ENCODE data around the gene PMEPA1. TPM values are rescaled to one million over a fixed set of nuclear protein-coding genes. Genes with fewer than 3 reads are reported as not detected.

PMEPA1 gene
- total and polyA plus RNA-seq, 2 experiments from 2014 or later, result 7.3 to 15.4 TPM

DNA sequence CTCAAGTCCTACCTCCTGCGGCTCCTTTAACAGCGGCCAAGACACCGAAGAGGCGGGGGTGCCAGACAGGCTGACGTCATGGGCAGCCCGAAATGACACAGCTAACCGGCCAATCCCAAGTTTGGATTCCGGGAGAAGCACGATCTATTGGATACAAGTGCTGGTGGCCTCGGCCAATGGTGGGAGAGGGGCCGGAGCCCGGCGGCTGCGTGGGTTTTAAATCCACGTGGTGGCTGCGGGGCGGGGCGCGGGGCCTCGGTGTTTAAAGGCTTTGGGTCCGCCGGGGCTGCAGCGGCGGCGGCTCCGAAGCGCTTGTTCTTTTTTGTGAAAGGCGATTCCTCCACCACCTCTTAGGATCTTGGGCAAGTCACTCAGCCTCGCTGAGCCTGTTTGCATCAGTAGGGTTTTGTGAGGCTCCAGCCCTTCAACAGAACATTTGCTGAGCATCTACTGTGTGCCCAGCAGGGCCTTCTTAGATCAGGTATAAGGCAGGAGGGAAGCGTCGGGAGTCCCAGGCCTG is 8.7 kb upstream of the PMEPA1 start:
- Histone ChIP-seq H3K27ac (ENCODE audit: low read depth) (no peak overlapping the region), H3K36me3 (ENCODE audit: insufficient read depth) (no peaks in the 10 kb centered on the region), H3K4me3 (peak overlapping the region; percentile 49), H3F3A (replicated peaks; ENCODE audit: low read depth) (no peaks in the 10 kb centered on the region), H3K4me1 (ENCODE audit: insufficient read depth) (peaks cover 4% of the 10 kb centered on the region; the same call in 1 of the 2 replicates), H3K79me2 (replicated peaks; ENCODE audit: insufficient read depth) (no peaks in the 10 kb centered on the region), H3K27me3 (ENCODE audit: insufficient read depth) (peaks cover 4% of the 10 kb centered on the region; the same call in 1 of the 2 replicates), H3K4me2 (peak overlapping the region; percentile 74), H3K9me2 (ENCODE audit: insufficient read depth) (no peaks in the 10 kb centered on the region), H4K20me1 (replicated peaks; ENCODE audit: insufficient read depth) (no peaks in the 10 kb centered on the region), H2AFZ (peak overlapping the region; percentile 60)
- peak overlapping the region; percentile 56; the same call in 1 of the 2 replicates for H3K27ac Mint-ChIP-seq
- no peaks in the 10 kb centered on the region for H3K36me3 Mint-ChIP-seq (ENCODE audit: low read depth)
- peak; percentile 97 for ATAC-seq
- peaks cover 8% of the 10 kb centered on the region for H3K27me3 Mint-ChIP-seq (ENCODE audit: insufficient read depth, low read depth, poor library complexity)
- H3K9me3 Mint-ChIP-seq, result no peaks in the 10 kb centered on the region
- H3K4me1 Mint-ChIP-seq, result peaks cover 20% of the 10 kb centered on the region
- peak; percentile 98 for DNase-seq (ENCODE audit: low spot score)
- TF ChIP-seq, protein P1, sequence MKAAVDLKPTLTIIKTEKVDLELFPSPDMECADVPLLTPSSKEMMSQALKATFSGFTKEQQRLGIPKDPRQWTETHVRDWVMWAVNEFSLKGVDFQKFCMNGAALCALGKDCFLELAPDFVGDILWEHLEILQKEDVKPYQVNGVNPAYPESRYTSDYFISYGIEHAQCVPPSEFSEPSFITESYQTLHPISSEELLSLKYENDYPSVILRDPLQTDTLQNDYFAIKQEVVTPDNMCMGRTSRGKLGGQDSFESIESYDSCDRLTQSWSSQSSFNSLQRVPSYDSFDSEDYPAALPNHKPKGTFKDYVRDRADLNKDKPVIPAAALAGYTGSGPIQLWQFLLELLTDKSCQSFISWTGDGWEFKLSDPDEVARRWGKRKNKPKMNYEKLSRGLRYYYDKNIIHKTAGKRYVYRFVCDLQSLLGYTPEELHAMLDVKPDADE (IDR thresholded peaks at IDR 0.05), result no peak
- TF ChIP-seq, protein P2, sequence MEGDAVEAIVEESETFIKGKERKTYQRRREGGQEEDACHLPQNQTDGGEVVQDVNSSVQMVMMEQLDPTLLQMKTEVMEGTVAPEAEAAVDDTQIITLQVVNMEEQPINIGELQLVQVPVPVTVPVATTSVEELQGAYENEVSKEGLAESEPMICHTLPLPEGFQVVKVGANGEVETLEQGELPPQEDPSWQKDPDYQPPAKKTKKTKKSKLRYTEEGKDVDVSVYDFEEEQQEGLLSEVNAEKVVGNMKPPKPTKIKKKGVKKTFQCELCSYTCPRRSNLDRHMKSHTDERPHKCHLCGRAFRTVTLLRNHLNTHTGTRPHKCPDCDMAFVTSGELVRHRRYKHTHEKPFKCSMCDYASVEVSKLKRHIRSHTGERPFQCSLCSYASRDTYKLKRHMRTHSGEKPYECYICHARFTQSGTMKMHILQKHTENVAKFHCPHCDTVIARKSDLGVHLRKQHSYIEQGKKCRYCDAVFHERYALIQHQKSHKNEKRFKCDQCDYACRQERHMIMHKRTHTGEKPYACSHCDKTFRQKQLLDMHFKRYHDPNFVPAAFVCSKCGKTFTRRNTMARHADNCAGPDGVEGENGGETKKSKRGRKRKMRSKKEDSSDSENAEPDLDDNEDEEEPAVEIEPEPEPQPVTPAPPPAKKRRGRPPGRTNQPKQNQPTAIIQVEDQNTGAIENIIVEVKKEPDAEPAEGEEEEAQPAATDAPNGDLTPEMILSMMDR (conservative IDR thresholded peaks at IDR 0.05; ENCODE audit: low read depth in 2 of 2), result no peak
- no peak for TF ChIP-seq NANOG (IDR thresholded peaks at IDR 0.05; ENCODE audit: borderline replicate concordance)
- TF ChIP-seq EZH2phosphoT487 (IDR thresholded peaks at IDR 0.05; ENCODE audit: unreplicated experiment), result no peak
- no peak for TF ChIP-seq ZNF331 (CRISPR knock-in tag; IDR thresholded peaks at IDR 0.05; ENCODE audit: low read depth)
- peak; percentile 94 for TF ChIP-seq CREB1 (CRISPR knock-in tag; IDR thresholded peaks at IDR 0.05; ENCODE audit: low read depth)
- H3K4me3 Mint-ChIP-seq, result peak overlapping the region; percentile 80

DNA sequence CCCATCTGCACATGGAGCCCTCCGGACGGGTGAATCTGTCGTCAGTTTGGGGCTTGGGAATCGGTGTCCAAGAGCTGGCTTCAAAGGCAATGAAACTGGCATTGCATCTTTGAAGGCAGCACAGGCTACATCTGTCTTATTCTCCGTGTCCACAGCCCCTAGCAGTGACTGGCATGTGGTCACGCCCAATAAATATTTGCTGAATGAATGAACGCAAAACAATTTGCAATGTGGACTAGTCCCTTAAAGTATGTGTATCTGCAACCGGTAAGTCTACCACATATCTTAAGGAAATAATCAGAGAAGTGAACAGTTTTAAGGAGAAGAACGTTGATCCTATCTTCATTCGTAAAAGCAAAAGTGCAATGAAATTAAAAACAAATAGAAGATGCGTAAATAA is 8.0 kb upstream of the PMEPA1 start:
- DNase-seq (ENCODE audit: low spot score), result no peak
- no peak overlapping the region for H2AFZ ChIP-seq
- TF ChIP-seq ZNF114 (CRISPR knock-in tag; IDR thresholded peaks at IDR 0.05), result no peak
- TF ChIP-seq EZH2phosphoT487 (IDR thresholded peaks at IDR 0.05; ENCODE audit: unreplicated experiment), result no peak
- no peak for TF ChIP-seq EZH2 (IDR thresholded peaks at IDR 0.05; ENCODE audit: low read depth, unreplicated experiment)
- TF ChIP-seq POLR2AphosphoS5 (IDR thresholded peaks at IDR 0.05; ENCODE audit: low read depth), result no peak
- no peak for TF ChIP-seq NANOG (IDR thresholded peaks at IDR 0.05; ENCODE audit: borderline replicate concordance)
- TF ChIP-seq, protein P2 (conservative IDR thresholded peaks at IDR 0.05; ENCODE audit: low read depth in 2 of 2), result no peak

More for the DNA sequence above, 8.0 kb upstream of the PMEPA1 start:
- Histone ChIP-seq H3K27ac (ENCODE audit: low read depth) (no peak overlapping the region), H3K9me2 (ENCODE audit: insufficient read depth) (no peaks in the 10 kb centered on the region), H3K36me3 (ENCODE audit: insufficient read depth) (no peaks in the 10 kb centered on the region), H3K4me3 (no peak overlapping the region), H3K4me2 (no peak overlapping the region), H4K20me1 (replicated peaks; ENCODE audit: insufficient read depth) (no peaks in the 10 kb centered on the region), H3K4me1 (ENCODE audit: insufficient read depth) (peaks cover 4% of the 10 kb centered on the region; the same call in 1 of the 2 replicates), H3K27me3 (ENCODE audit: insufficient read depth) (peaks cover 4% of the 10 kb centered on the region; the same call in 1 of the 2 replicates), H3K79me2 (replicated peaks; ENCODE audit: insufficient read depth) (no peaks in the 10 kb centered on the region), H3F3A (replicated peaks; ENCODE audit: low read depth) (no peaks in the 10 kb centered on the region)
- Mint-ChIP-seq H3K9me3 (no peaks in the 10 kb centered on the region), H3K27me3 (ENCODE audit: insufficient read depth, low read depth, poor library complexity) (peaks cover 8% of the 10 kb centered on the region), H3K4me1 (peaks cover 19% of the 10 kb centered on the region; the same call in 2 of the 3 replicates), H3K36me3 (ENCODE audit: low read depth) (no peaks in the 10 kb centered on the region), H3K4me3 (peak overlapping the region; percentile 38; the same call in 2 of the 3 replicates), H3K27ac (no peak overlapping the region)
- ATAC-seq, result no peak

Measured in GM23338 (cell line).